Activated CD4-positive, alpha-beta memory T cell treated with anti-CD3 and anti-CD28 coated beads for 36 hours (primary cell): ENCODE data around the gene OR4B1. TPM values are rescaled to one million over a fixed set of nuclear protein-coding genes. Genes with fewer than 3 reads are reported as not detected.

Source experiments
- total RNA-seq, 2 experiments: library from RNA; stranded (reverse); gene quantifications; one replicate each; pipeline ENCODE4 v1.2.3, GENCODE V29; 2021

Gene OR4B1
- total RNA-seq, 2 experiments from 2014 or later, result not detected

Other genes with a start within 250 kb of the OR4B1 start
- gene PTPRJ, start 236.3 kb upstream of the OR4B1 start, total RNA-seq, result 10 to 100 TPM; 36.3 to 37.0 TPM
- not detected for gene OR4X2, start 28.3 kb downstream of the OR4B1 start, total RNA-seq
- gene OR4X1, start 47.1 kb downstream of the OR4B1 start, total RNA-seq, result not detected
- gene OR4S1, start 89.4 kb downstream of the OR4B1 start, total RNA-seq, result not detected
- not detected for gene OR4C3, start 108.1 kb downstream of the OR4B1 start, total RNA-seq
- not detected for gene OR4C5, start 149.7 kb downstream of the OR4B1 start, total RNA-seq